Measurements from ENCODE around the gene CSPG5.

DNA sequence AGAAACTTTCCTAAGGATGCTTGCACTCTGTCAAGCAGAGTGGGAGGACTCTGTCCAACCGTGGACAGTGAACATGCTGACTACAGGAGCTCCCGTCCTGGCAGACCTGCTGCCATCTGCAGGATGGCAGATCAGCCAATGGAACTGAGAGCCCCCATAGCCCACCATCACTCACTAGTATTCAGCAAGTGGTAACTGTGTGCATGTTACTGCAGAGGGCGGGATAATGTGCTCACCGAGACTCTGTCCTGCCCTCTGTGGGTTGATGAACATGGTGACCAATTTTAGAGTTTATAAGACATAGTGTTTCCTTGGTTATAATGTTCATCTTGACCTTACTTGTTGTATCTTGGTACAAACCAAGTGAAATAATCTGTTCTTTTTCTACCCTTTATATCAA, 11.5 kb downstream of the CSPG5 start:
- TF ChIP-seq POLR2A (IDR thresholded peaks at IDR 0.05) (no peak), CTCF (IDR thresholded peaks at IDR 0.05) (no peak), EP300 (IDR thresholded peaks at IDR 0.05) (no peak)
